CD14-positive monocyte (primary cell): ENCODE measurements around the gene MPDU1. TPM values are rescaled to one million over a fixed set of nuclear protein-coding genes. Genes with fewer than 3 reads are reported as not detected.

Experiments
- DNase-seq, 3 donors: peaks; one replicate each; pipeline ENCODE4 v3.0.0-alpha.2; 2011 to 2022
- H2AFZ ChIP-seq: 2 replicates; pipeline ENCODE4 v1.6.0; 2012; ENCODE audit warnings: mild to moderate bottlenecking, low read depth, low read length, inconsistent platforms; ENCODE audit not compliant: insufficient read depth, poor library complexity, severe bottlenecking
- H3K27ac ChIP-seq, 2 donors: 1 replicate in 1 of 2; 2 replicates in 1 of 2; pipeline ENCODE4 v1.5.1; 2012 to 2013; ENCODE audit warnings: low read length in 2 of 2, control low read depth in 1 of 2, inconsistent platforms in 1 of 2, low read depth in 1 of 2, mild to moderate bottlenecking in 1 of 2
- H3K27me3 ChIP-seq, 2 donors: one replicate each; pipeline versions ENCODE4 v1.6.0 to v1.6.1; 2011 to 2013; ENCODE audit warnings: low read length in 2 of 2; ENCODE audit not compliant: control insufficient read depth in 2 of 2, insufficient read depth in 2 of 2
- H3K36me3 ChIP-seq, 2 donors: replicated peaks in 1 of 2; 1 replicate in 1 of 2; 2 replicates in 1 of 2; pipeline versions ENCODE4 v1.5.1 to v1.6.1; 2012 to 2013; ENCODE audit warnings: low read length in 2 of 2, control low read depth in 1 of 2, inconsistent platforms in 1 of 2, mild to moderate bottlenecking in 1 of 2; ENCODE audit not compliant: insufficient read depth in 2 of 2, control insufficient read depth in 1 of 2
- H3K4me1 ChIP-seq, 2 donors: 1 replicate in 1 of 2; 2 replicates in 1 of 2; pipeline versions ENCODE4 v1.5.1 to v1.6.1; 2012 to 2013; ENCODE audit warnings: low read length in 2 of 2, control low read depth in 1 of 2, inconsistent platforms in 1 of 2, mild to moderate bottlenecking in 1 of 2, moderate library complexity in 1 of 2; ENCODE audit not compliant: insufficient read depth in 2 of 2, control insufficient read depth in 1 of 2
- H3K4me2 ChIP-seq: replicated peaks from 2 replicates; pipeline ENCODE3; 2012; ENCODE audit warnings: low read length, moderate library complexity, mild to moderate bottlenecking; ENCODE audit not compliant: poor library complexity, severe bottlenecking; ENCODE audit errors: extremely low read depth
- H3K4me3 ChIP-seq, 3 experiments: fragments of 200-600 bp in 1 of 3; sonication (generic) in 1 of 3; replicated peaks in 1 of 3; 1 replicate in 2 of 3; 2 replicates in 1 of 3; pipeline ENCODE4 v1.5.1; 2011 to 2013; ENCODE audit warnings: low read length in 3 of 3, mild to moderate bottlenecking in 3 of 3, control low read depth in 2 of 3, low read depth in 2 of 3, inconsistent platforms in 1 of 3, moderate library complexity in 1 of 3
- H3K79me2 ChIP-seq: 2 replicates; pipeline ENCODE4 v1.6.0; 2012; ENCODE audit warnings: mild to moderate bottlenecking, control low read depth, inconsistent platforms, low read length, moderate library complexity; ENCODE audit not compliant: insufficient read depth
- H3K9ac ChIP-seq: 2 replicates; pipeline ENCODE4 v1.6.0; 2017; ENCODE audit warnings: low read length, mild to moderate bottlenecking; ENCODE audit not compliant: insufficient read depth, poor library complexity, severe bottlenecking
- H3K9me3 ChIP-seq, 2 donors: replicated peaks in 1 of 2; 1 replicate in 1 of 2; 2 replicates in 1 of 2; pipeline versions ENCODE4 v1.5.1 to v1.6.1; 2012 to 2013; ENCODE audit warnings: low read length in 2 of 2, control low read depth in 1 of 2; ENCODE audit not compliant: control insufficient read depth in 1 of 2, insufficient read depth in 1 of 2
- H4K20me1 ChIP-seq: 2 replicates; pipeline ENCODE4 v1.6.0; 2012; ENCODE audit warnings: mild to moderate bottlenecking, low read length, control low read depth, moderate library complexity; ENCODE audit not compliant: insufficient read depth
- H3K27ac Mint-ChIP-seq, 7 donors: one replicate each; pipeline ENCODE4 v1.8.0; 2020; ENCODE audit warnings: mild to moderate bottlenecking in 7 of 7, mixed read lengths in 7 of 7, moderate library complexity in 6 of 7, inconsistent platforms in 2 of 7
- H3K27me3 Mint-ChIP-seq, 3 donors: one replicate each; pipeline ENCODE4 v1.8.0; 2021 to 2022; ENCODE audit warnings: low read depth in 3 of 3, mild to moderate bottlenecking in 3 of 3, mixed read lengths in 3 of 3, moderate library complexity in 3 of 3, inconsistent platforms in 1 of 3
- H3K36me3 Mint-ChIP-seq, 2 donors: one replicate each; pipeline ENCODE4 v1.8.0; 2020; ENCODE audit warnings: mixed read lengths in 2 of 2, inconsistent platforms in 1 of 2, mild to moderate bottlenecking in 1 of 2
- H3K4me1 Mint-ChIP-seq: one replicate; pipeline ENCODE4 v1.8.0; 2020; ENCODE audit warnings: mild to moderate bottlenecking, mixed read lengths
- H3K4me3 Mint-ChIP-seq, 2 donors: one replicate each; pipeline ENCODE4 v1.8.0; 2020; ENCODE audit warnings: mild to moderate bottlenecking in 2 of 2, mixed read lengths in 2 of 2, moderate library complexity in 1 of 2
- H3K9me3 Mint-ChIP-seq, 7 donors: one replicate each; pipeline ENCODE4 v1.8.0; 2020 to 2022; ENCODE audit warnings: mixed read lengths in 7 of 7, mild to moderate bottlenecking in 6 of 7, moderate library complexity in 6 of 7, inconsistent platforms in 2 of 7
- CTCF ChIP-seq: fragments of 200-600 bp; IDR thresholded peaks from one replicate; pipeline ENCODE4 v1.8.0; 2022; ENCODE audit warnings: antibody characterized with exemption, mild to moderate bottlenecking
- WGBS: methylation state at CpG from one replicate; pipeline ENCODE4 v1.1.5; 2013; ENCODE audit warnings: missing lambda C conversion rate; ENCODE audit not compliant: insufficient coverage; 5-methylcytosine and 5-hydroxymethylcytosine counted together
- intact Hi-C, 2 donors: fragments of 100-400 bp; cut with micrococcal nuclease; formaldehyde crosslinking; loops; one replicate each; pipeline versions ENCODE4 v1.15.0 to v1.15.1; 2023
- polyA minus RNA-seq: library from RNA; depleted of rRNA, polyadenylated mRNA; stranded (reverse); fragments of >200 nt; gene quantifications from 2 replicates; pipeline ENCODE4 v1.2.3, GENCODE V29; 2012
- polyA plus RNA-seq, 3 donors: library from polyadenylated mRNA; depleted of rRNA in 1 of 3; unstranded in 2 of 3; stranded (reverse) in 1 of 3; fragments of 300-500 nt in 2 of 3; fragments of >200 nt in 1 of 3; fragmentation: Illumina TruSeq in 2 of 3; gene quantifications; 1 replicate in 2 of 3; 2 replicates in 1 of 3; pipeline ENCODE4 v1.2.3, GENCODE V29; 2012 to 2021
- total RNA-seq, 12 experiments: library from RNA in 1 of 12; stranded (reverse) in 1 of 12; fragments of 120-200 nt in 1 of 12; gene quantifications; one replicate each; pipeline ENCODE4 v1.2.4 and lab custom pipeline; 2013 to 2026; ENCODE audit warnings: mixed read lengths in 6 of 12, inconsistent platforms in 1 of 12

The MPDU1 gene
- 66.1 TPM for total RNA-seq (2013)
- polyA plus RNA-seq (100 to 1,000 TPM; 100 to 107 (median 103) TPM), polyA minus RNA-seq (58.2 and 107 TPM in 2 replicates), total RNA-seq (lab: John Stamatoyannopoulos, UW) (29.9 to 202 (median 79.1) reads per million in 11 experiments)

- Histone ChIP-seq H3K9ac (peak within 1 kb of the TSS; percentile 80), H3K27me3 (no peaks in the 10 kb centered on the region), H3K4me2 (peak within 1 kb of the TSS; percentile 99), H3K4me1 (peaks cover 74 to 91% of the 10 kb centered on the region in 2 donors), H3K27ac (peak within 1 kb of the TSS; percentile 99), H3K36me3 (peaks cover 19 to 22% of the 10 kb centered on the region in 2 donors), H4K20me1 (peaks cover 46% of the 10 kb centered on the region), H3K79me2 (peaks cover 74% of the 10 kb centered on the region), H2AFZ (peak within 1 kb of the TSS; percentile 71), H3K9me3 (no peaks in the 10 kb centered on the region), H3K4me3 (peak within 1 kb of the TSS; percentile 59 to 98 (median 60))
- intact Hi-C loops, result loop anchor here (5.0 kb wide), 2 partner anchors 146 to 276 kb away; partner anchors contain the start of genes EIF5A (in 1 of the 2), FGF11 (in 1 of the 2) and TMEM102 (in 1 of the 2)
- Mint-ChIP-seq H3K36me3 (peaks cover 52 to 66% of the 10 kb centered on the region in 2 donors), H3K9me3 (peaks cover 0 to 6% (median 0%) of the 10 kb centered on the region in 7 donors), H3K27me3 (peaks cover 0 to 6% (median 2%) of the 10 kb centered on the region in 3 donors), H3K27ac (peak within 1 kb of the TSS; percentile 98 to 100 (median 100)), H3K4me3 (peak within 1 kb of the TSS; percentile 98 to 99), H3K4me1 (peaks cover 70% of the 10 kb centered on the region)
- DNase-seq, result peak; percentile 94 to 98 (median 97)
- TF ChIP-seq CTCF, result no peak
- WGBS, result 8% methylated on average over 58 of the region's 69 CpGs
Observed at GRCh38 chr17:7583253-7584109, at the start of gene MPDU1. TSS of gene MPDU1 (plus strand) at chr17:7583852. CDS start at chr17:7583863, 11 bp downstream.

GRCh38 chr17:7538050-7538449 is 45.6 kb upstream of the MPDU1 start:
- H3K27ac ChIP-seq, result no peak overlapping the region
- intact Hi-C loops, result no loop called here
- no peaks in the 10 kb centered on the region for H3K79me2 ChIP-seq
- peaks cover 1 to 9% (median 1%) of the 10 kb centered on the region in 3 donors for H3K27me3 Mint-ChIP-seq
- H3K36me3 ChIP-seq, result no peaks in the 10 kb centered on the region
- H3K4me1 ChIP-seq, result no peaks in the 10 kb centered on the region
- H3K4me3 ChIP-seq, result no peak overlapping the region
- peaks cover 17 to 20% of the 10 kb centered on the region in 2 donors for H3K9me3 ChIP-seq
- H3K27ac Mint-ChIP-seq, result no peak overlapping the region
- peaks cover 2% of the 10 kb centered on the region for H3K4me1 Mint-ChIP-seq
- DNase-seq, result no peak
- peaks cover 12 to 30% (median 18%) of the 10 kb centered on the region in 7 donors for H3K9me3 Mint-ChIP-seq
- 42% methylated on average over 2 of the region's 3 CpGs for WGBS
- H3K36me3 Mint-ChIP-seq, result no peaks in the 10 kb centered on the region
- no peak overlapping the region for H2AFZ ChIP-seq
- TF ChIP-seq CTCF, result no peak
- no peak overlapping the region for H3K4me3 Mint-ChIP-seq
- no peak overlapping the region for H3K4me2 ChIP-seq
- H3K27me3 ChIP-seq, result no peaks in the 10 kb centered on the region
- no peaks in the 10 kb centered on the region for H4K20me1 ChIP-seq
- no peak overlapping the region for H3K9ac ChIP-seq
